Vagina (tissue), 2 donors: ENCODE measurements around the gene UBE2E2. TPM values are rescaled to one million over a fixed set of nuclear protein-coding genes. Genes with fewer than 3 reads are reported as not detected.

Experiments used
- DNase-seq, 2 donors: peaks; one replicate each; pipeline ENCODE4 v3.0.0-alpha.2; 2017; ENCODE audit errors: extremely low spot score in 2 of 2
- H3K27ac ChIP-seq: fragments of 200-600 bp; sonication (generic); one replicate; pipeline ENCODE4 v1.5.1; 2019
- H3K27me3 ChIP-seq: fragments of 200-600 bp; sonication (generic); one replicate; pipeline ENCODE4 v1.5.1; 2019
- H3K36me3 ChIP-seq, 2 donors: fragments of 200-600 bp; sonication (generic); one replicate each; pipeline ENCODE4 v1.5.1; 2017 to 2019
- H3K4me1 ChIP-seq: fragments of 200-600 bp; sonication (generic); one replicate; pipeline ENCODE4 v1.5.1; 2019
- H3K4me3 ChIP-seq, 2 donors: fragments of 200-600 bp; sonication (generic); 1 replicate in 1 of 2; 2 replicates in 1 of 2; pipeline ENCODE4 v1.5.1; 2016 to 2019
- H3K9me3 ChIP-seq: fragments of 200-600 bp; sonication (generic); one replicate; pipeline ENCODE4 v1.5.1; 2019
- CTCF ChIP-seq, 3 experiments: fragments of 450-650 bp in 2 of 3; fragments of 200-600 bp in 1 of 3; sonication (generic) in 1 of 3; IDR thresholded peaks; one replicate each; pipeline ENCODE4 v1.5.1; 2017 to 2019; ENCODE audit warnings: antibody characterized with exemption in 3 of 3, mild to moderate bottlenecking in 2 of 3, moderate library complexity in 2 of 3
- POLR2A ChIP-seq, 2 donors: fragments of 450-650 bp; IDR thresholded peaks; one replicate each; pipeline ENCODE4 v1.6.1; 2017; ENCODE audit warnings: antibody characterized with exemption in 2 of 2, mild to moderate bottlenecking in 2 of 2, moderate library complexity in 2 of 2
- POLR2AphosphoS5 ChIP-seq, 2 donors: sonication (generic); formaldehyde crosslinking; IDR thresholded peaks; one replicate each; pipeline ENCODE4 v1.9.0; 2017; ENCODE audit warnings: antibody characterized with exemption in 2 of 2, mild to moderate bottlenecking in 2 of 2, low read depth in 1 of 2; ENCODE audit not compliant: insufficient read depth in 1 of 2
- intact Hi-C: fragments of 100-400 bp; cut with DNase I; formaldehyde crosslinking; loops from one replicate; pipeline ENCODE4 v1.15.1; 2023
- total RNA-seq: library from RNA; depleted of rRNA; stranded (reverse); fragments of >200 nt; gene quantifications from one replicate; pipeline ENCODE4 v1.2.3, GENCODE V29; 2016

Gene UBE2E2
- total RNA-seq, 1 donor from 2014 or later = 31.2 TPM

DNA sequence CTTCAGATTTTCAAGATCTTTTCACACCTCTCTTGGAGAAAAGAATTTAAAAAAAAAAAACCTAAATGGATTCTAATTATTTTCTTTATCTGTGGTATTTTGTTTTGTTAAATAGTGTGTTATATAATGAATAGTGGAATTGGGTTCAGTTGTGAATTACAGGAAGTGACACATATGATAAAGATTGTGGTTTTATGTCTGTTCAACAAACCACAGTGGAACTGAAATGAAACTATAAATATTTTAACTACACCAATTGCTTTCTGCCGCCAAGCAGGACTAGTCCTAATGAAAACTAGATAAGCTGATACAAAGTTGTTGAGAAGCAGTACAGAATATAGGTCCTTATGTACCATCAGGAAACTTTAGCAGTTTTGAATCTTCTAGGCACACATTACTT is 121.6 kb downstream of the UBE2E2 start:
- no peak overlapping the region for H3K4me3 ChIP-seq
- no peaks in the 10 kb centered on the region for H3K27me3 ChIP-seq
- H3K9me3 ChIP-seq = no peaks in the 10 kb centered on the region
- intact Hi-C loops = no loop called here
- no peak overlapping the region for H3K27ac ChIP-seq
- no peaks in the 10 kb centered on the region for H3K36me3 ChIP-seq
- peaks cover 14% of the 10 kb centered on the region for H3K4me1 ChIP-seq
- no peak for DNase-seq
- TF ChIP-seq POLR2AphosphoS5 (IDR thresholded peaks at IDR 0.05; ENCODE audit: insufficient read depth in 1 of 2, low read depth in 1 of 2) (no peak), CTCF (IDR thresholded peaks at IDR 0.05) (no peak), POLR2A (IDR thresholded peaks at IDR 0.05) (no peak)

DNA sequence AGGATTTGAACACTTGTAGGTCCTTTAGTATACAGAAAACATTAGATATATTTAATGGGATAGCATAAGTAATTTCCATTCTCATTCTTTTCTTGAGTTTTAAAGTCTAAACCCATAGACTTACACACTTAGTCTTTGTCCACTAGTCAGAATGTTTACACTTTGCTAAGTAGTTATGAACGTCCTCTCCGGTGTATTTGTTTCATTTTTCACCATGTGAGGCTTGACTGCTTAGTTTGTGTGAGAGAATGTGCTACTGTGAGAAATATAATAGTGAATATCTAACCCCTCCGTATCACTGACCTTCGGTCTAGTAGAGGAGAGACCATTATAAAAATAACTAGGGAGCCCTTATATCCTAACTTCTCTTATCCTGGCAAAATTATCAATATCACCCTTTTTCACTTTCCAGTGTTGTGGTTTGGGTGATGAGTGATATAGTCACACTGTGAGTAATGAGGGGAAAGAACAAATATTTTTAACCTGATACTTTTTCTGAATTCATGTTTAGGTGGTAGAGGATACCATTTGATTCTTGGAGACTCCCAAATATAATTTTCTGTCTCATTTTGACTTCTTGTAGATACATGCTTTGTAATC is 122.4 kb downstream of the UBE2E2 start:
- intact Hi-C loops = no loop called here
- Histone ChIP-seq H3K36me3 (no peaks in the 10 kb centered on the region), H3K27ac (no peak overlapping the region), H3K27me3 (no peaks in the 10 kb centered on the region), H3K4me3 (no peak overlapping the region), H3K9me3 (no peaks in the 10 kb centered on the region), H3K4me1 (peaks cover 14% of the 10 kb centered on the region)
- DNase-seq = no peak
- no peak for TF ChIP-seq POLR2AphosphoS5 (IDR thresholded peaks at IDR 0.05; ENCODE audit: insufficient read depth in 1 of 2, low read depth in 1 of 2)
- no peak for TF ChIP-seq POLR2A (IDR thresholded peaks at IDR 0.05)
- TF ChIP-seq CTCF (IDR thresholded peaks at IDR 0.05) = no peak

DNA sequence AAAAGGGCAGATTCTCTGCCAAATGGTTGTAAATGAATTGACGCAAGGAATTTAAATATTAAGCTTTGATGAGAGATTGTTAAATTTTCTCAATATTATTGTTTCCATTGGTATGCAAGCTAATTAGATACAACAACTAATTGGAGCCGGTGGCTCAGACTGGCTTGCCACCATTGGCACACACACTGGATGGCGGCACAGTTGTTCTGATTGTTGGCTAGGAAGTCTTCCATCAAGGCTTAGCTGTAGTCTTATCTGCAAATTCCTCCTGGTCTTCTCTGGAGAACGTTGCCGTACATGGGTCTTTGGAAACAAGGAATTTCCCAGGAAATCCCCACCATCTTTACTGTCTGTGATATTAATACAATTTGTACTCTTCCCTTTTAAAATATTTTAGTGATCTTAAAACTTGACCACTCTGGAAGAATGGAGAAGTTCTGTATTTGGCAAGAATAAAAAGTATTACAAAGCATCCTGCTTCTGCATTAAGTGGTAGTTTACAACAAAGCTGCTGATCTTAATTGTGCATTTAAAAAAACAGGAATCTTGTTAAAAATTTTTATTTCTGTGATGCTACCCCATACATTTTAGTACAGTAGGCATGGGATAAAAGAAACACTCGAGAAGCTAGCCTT is 126.5 kb downstream of the UBE2E2 start:
- Histone ChIP-seq H3K9me3 (no peaks in the 10 kb centered on the region), H3K27me3 (no peaks in the 10 kb centered on the region), H3K4me3 (no peak overlapping the region), H3K4me1 (no peaks in the 10 kb centered on the region), H3K27ac (no peak overlapping the region), H3K36me3 (no peaks in the 10 kb centered on the region)
- no peak for DNase-seq
- intact Hi-C loops = no loop called here
- TF ChIP-seq CTCF (IDR thresholded peaks at IDR 0.05) (no peak), POLR2A (IDR thresholded peaks at IDR 0.05) (no peak), POLR2AphosphoS5 (IDR thresholded peaks at IDR 0.05; ENCODE audit: insufficient read depth in 1 of 2, low read depth in 1 of 2) (no peak)

- intact Hi-C loops = no loop called here
These were observed 127.4 kb downstream of the UBE2E2 start for GRCh38 chr3:23330568-23330967.

More at GRCh38 chr3:23330568-23330967, 127.4 kb downstream of the UBE2E2 start:
- Histone ChIP-seq H3K4me3 (no peak overlapping the region), H3K4me1 (no peaks in the 10 kb centered on the region), H3K27ac (no peak overlapping the region), H3K27me3 (no peaks in the 10 kb centered on the region), H3K9me3 (no peaks in the 10 kb centered on the region), H3K36me3 (no peaks in the 10 kb centered on the region)
- TF ChIP-seq POLR2AphosphoS5 (IDR thresholded peaks at IDR 0.05; ENCODE audit: insufficient read depth in 1 of 2, low read depth in 1 of 2) = no peak
- no peak for TF ChIP-seq CTCF (IDR thresholded peaks at IDR 0.05)
- TF ChIP-seq POLR2A (IDR thresholded peaks at IDR 0.05) = no peak
- DNase-seq = no peak
